GM19372 (cell line): ENCODE data around the gene RBMS3.

Experiments
- ATAC-seq: cut with Tn5 transposase; IDR thresholded peaks from one replicate; pipeline ENCODE4 v1.9.1; 2021; ENCODE audit warnings: mild to moderate bottlenecking, low read depth, moderate library complexity; ENCODE audit not compliant: unreplicated experiment

Gene RBMS3

GRCh38 chr3:29695643-29696198 lies 414.9 kb downstream of the RBMS3 start:
- ATAC-seq: no peak

- ATAC-seq: no peak
These were observed 415.4 kb downstream of the RBMS3 start for GRCh38 chr3:29696311-29696710.

GRCh38 chr3:29697989-29698388 lies 417.1 kb downstream of the RBMS3 start:
- ATAC-seq: no peak

GRCh38 chr3:29700256-29700655 lies 419.4 kb downstream of the RBMS3 start:
- ATAC-seq: no peak

GRCh38 chr3:29701326-29701983 lies 420.6 kb downstream of the RBMS3 start:
- no peak for ATAC-seq

- ATAC-seq: no peak
These were observed 425.3 kb downstream of the RBMS3 start for GRCh38 chr3:29705906-29706844.

- no peak for ATAC-seq
These were observed 428.0 kb downstream of the RBMS3 start for GRCh38 chr3:29708884-29709283.

GRCh38 chr3:29711255-29711771 lies 430.4 kb downstream of the RBMS3 start:
- no peak for ATAC-seq

- no peak for ATAC-seq
These were observed 435.3 kb downstream of the RBMS3 start for GRCh38 chr3:29716213-29716612.

GRCh38 chr3:29718661-29719065 lies 437.8 kb downstream of the RBMS3 start:
- no peak for ATAC-seq

- no peak for ATAC-seq
These were observed 439.8 kb downstream of the RBMS3 start for GRCh38 chr3:29720665-29721064.

- ATAC-seq: no peak
These were observed 440.9 kb downstream of the RBMS3 start for GRCh38 chr3:29721789-29722188.

- no peak for ATAC-seq
These were observed 450.2 kb downstream of the RBMS3 start for GRCh38 chr3:29731050-29731449.

GRCh38 chr3:29741231-29741630 lies 460.4 kb downstream of the RBMS3 start:
- ATAC-seq: no peak

- ATAC-seq: no peak
These were observed 464.5 kb downstream of the RBMS3 start for GRCh38 chr3:29745232-29745870.

GRCh38 chr3:29746163-29746760 lies 465.4 kb downstream of the RBMS3 start:
- ATAC-seq: no peak

GRCh38 chr3:29747991-29748390 lies 467.1 kb downstream of the RBMS3 start:
- no peak for ATAC-seq

- ATAC-seq: no peak
These were observed 470.9 kb downstream of the RBMS3 start for GRCh38 chr3:29751647-29752314.

GRCh38 chr3:29754346-29754745 lies 473.5 kb downstream of the RBMS3 start:
- ATAC-seq: no peak

- ATAC-seq: no peak
These were observed 474.5 kb downstream of the RBMS3 start for GRCh38 chr3:29755416-29755815.
